Mesodermal cell (in vitro differentiated cells): ENCODE data around the gene MAGEA10. TPM values are rescaled to one million over a fixed set of nuclear protein-coding genes. Genes with fewer than 3 reads are reported as not detected.
"Not testable (repeated sequence)": the region's sequence is repeated elsewhere in the genome, so short reads cannot be mapped to it uniquely, and the experiment has no call there.

Source experiments
- H3K27ac ChIP-seq: 2 replicates; pipeline ENCODE4 v1.7.0; 2013; ENCODE audit warnings: mild to moderate bottlenecking, low read depth, low read length, moderate library complexity; ENCODE audit not compliant: severe bottlenecking
- H3K36me3 ChIP-seq: 2 replicates; pipeline ENCODE4 v1.7.1; 2013; ENCODE audit warnings: mild to moderate bottlenecking, low read length, moderate library complexity; ENCODE audit not compliant: control insufficient read depth, insufficient read depth
- H3K4me1 ChIP-seq: one replicate; pipeline ENCODE4 v1.7.1; 2013; ENCODE audit warnings: mild to moderate bottlenecking, low read length; ENCODE audit not compliant: insufficient read depth, control insufficient read depth, poor library complexity, severe bottlenecking
- H3K4me3 ChIP-seq: 2 replicates; pipeline ENCODE4 v1.7.0; 2013; ENCODE audit warnings: low read length, control low read depth, mild to moderate bottlenecking; ENCODE audit not compliant: insufficient read depth, poor library complexity, severe bottlenecking; ENCODE audit errors: extremely low read depth
- H3K9me3 ChIP-seq: 2 replicates; pipeline ENCODE4 v1.7.1; 2013; ENCODE audit warnings: mild to moderate bottlenecking, low read length, moderate library complexity; ENCODE audit not compliant: control insufficient read depth
- WGBS, 2 experiments: methylation state at CpG; one replicate each; pipeline ENCODE4 v1.1.5; 2013; ENCODE audit warnings: missing lambda C conversion rate in 2 of 2; ENCODE audit not compliant: insufficient coverage in 2 of 2; 5-methylcytosine and 5-hydroxymethylcytosine counted together
- polyA plus RNA-seq, 2 experiments: library from polyadenylated mRNA; stranded (reverse); fragments of 50-300 nt; gene quantifications; one replicate each; pipeline ENCODE4 v1.2.3, GENCODE V29; 2013

MAGEA10 gene
- not detected for polyA plus RNA-seq (2013, experiment 1 of 2)
- not detected for polyA plus RNA-seq (2013, experiment 2 of 2)

GRCh38 chrX:152138388-152138784 lies at the start of gene MAGEA10:
Gene MAGEA10 (minus strand): TSS chrX:152138577. CDS start chrX:152135620, 2,957 bp downstream.
- no peaks in the 10 kb centered on the region for H3K36me3 ChIP-seq
- 100% methylated on average over 1 of the region's 16 CpGs; no CpG with 5 or more reads in 1 of the 2 experiments for whole genome bisulfite sequencing, 2 experiments
- no peaks in the 10 kb centered on the region for H3K4me1 ChIP-seq
- no peak within 1 kb of the TSS for H3K27ac ChIP-seq
- H3K9me3 ChIP-seq, result no peaks in the 10 kb centered on the region
- H3K4me3 ChIP-seq, result no peak within 1 kb of the TSS

GRCh38 chrX:152177497-152178269 lies 39.3 kb upstream of the MAGEA10 start:
- Histone ChIP-seq H3K27ac (peak overlapping the region; percentile 49), H3K4me1 (peaks cover 3% of the 10 kb centered on the region), H3K4me3 (no peak overlapping the region), H3K36me3 (no peaks in the 10 kb centered on the region), H3K9me3 (no peaks in the 10 kb centered on the region)
- WGBS, 2 experiments, result 71 to 83% methylated on average over 1 of the region's 5 CpGs

- H3K36me3 ChIP-seq, result no peaks in the 10 kb centered on the region
- H3K4me1 ChIP-seq, result peaks cover 3% of the 10 kb centered on the region
- peak overlapping the region; percentile 49 for H3K27ac ChIP-seq
- no peak overlapping the region for H3K4me3 ChIP-seq
- H3K9me3 ChIP-seq, result no peaks in the 10 kb centered on the region
- WGBS, 2 experiments, result 56 to 81% methylated on average over 1 to 3 of the region's 4 CpGs
These were observed 38.7 kb upstream of the MAGEA10 start for GRCh38 chrX:152177052-152177451.

GRCh38 chrX:152175892-152176291 lies 37.5 kb upstream of the MAGEA10 start:
- not testable (repeated sequence) for H3K4me1 ChIP-seq, H3K4me3 ChIP-seq, H3K36me3 ChIP-seq, H3K27ac ChIP-seq, H3K9me3 ChIP-seq
- WGBS, 2 experiments, result no CpG with 5 or more reads among the region's 4 CpGs

GRCh38 chrX:152173923-152174322 lies 35.5 kb upstream of the MAGEA10 start:
- H3K9me3 ChIP-seq, H3K4me3 ChIP-seq, H3K27ac ChIP-seq, H3K36me3 ChIP-seq, H3K4me1 ChIP-seq: not testable (repeated sequence)
- no CpG with 5 or more reads among the region's 4 CpGs for WGBS, 2 experiments

- no peaks in the 10 kb centered on the region for H3K9me3 ChIP-seq
- H3K4me1 ChIP-seq, result no peaks in the 10 kb centered on the region
- H3K4me3 ChIP-seq, result no peak overlapping the region
- H3K36me3 ChIP-seq, result no peaks in the 10 kb centered on the region
- no peak overlapping the region for H3K27ac ChIP-seq
- 100% methylated on average over 1 of the region's 4 CpGs for whole genome bisulfite sequencing, 2 experiments
These were observed 32.2 kb upstream of the MAGEA10 start for GRCh38 chrX:152170621-152171020.

GRCh38 chrX:152165033-152165743 lies 26.8 kb upstream of the MAGEA10 start:
- no peak overlapping the region for H3K4me3 ChIP-seq
- H3K27ac ChIP-seq, result no peak overlapping the region
- H3K9me3 ChIP-seq, result no peaks in the 10 kb centered on the region
- H3K4me1 ChIP-seq, result peaks cover 3% of the 10 kb centered on the region
- H3K36me3 ChIP-seq, result no peaks in the 10 kb centered on the region
- WGBS, 2 experiments, result 40 to 86% methylated on average over 1 of the region's 2 CpGs

- Histone ChIP-seq H3K4me1 (no peaks in the 10 kb centered on the region), H3K4me3 (no peak overlapping the region), H3K9me3 (no peaks in the 10 kb centered on the region), H3K36me3 (no peaks in the 10 kb centered on the region), H3K27ac (no peak overlapping the region)
- 89 to 100% methylated on average over 1 to 2 of the region's 2 CpGs for WGBS, 2 experiments
These were observed 18.7 kb upstream of the MAGEA10 start for GRCh38 chrX:152157042-152157441.

- no peaks in the 10 kb centered on the region for H3K4me1 ChIP-seq
- no CpG with 5 or more reads among the region's 2 CpGs for WGBS, 2 experiments
- no peak overlapping the region for H3K27ac ChIP-seq
- H3K4me3 ChIP-seq, result no peak overlapping the region
- H3K9me3 ChIP-seq, result no peaks in the 10 kb centered on the region
- H3K36me3 ChIP-seq, result no peaks in the 10 kb centered on the region
These were observed 17.5 kb upstream of the MAGEA10 start for GRCh38 chrX:152155766-152156310.

- Histone ChIP-seq H3K27ac (no peak overlapping the region), H3K36me3 (no peaks in the 10 kb centered on the region), H3K9me3 (no peaks in the 10 kb centered on the region), H3K4me3 (no peak overlapping the region), H3K4me1 (no peaks in the 10 kb centered on the region)
- no CpG with 5 or more reads among the region's 1 CpG for WGBS, 2 experiments
These were observed 15.7 kb upstream of the MAGEA10 start for GRCh38 chrX:152154050-152154449.
